WTC11 (cell line): Measurements from ENCODE around the gene RFX7. TPM values are rescaled to one million over a fixed set of nuclear protein-coding genes. Genes with fewer than 3 reads are reported as not detected.
A peak's percentile ranks its signal among the peaks of the same experiment; 100 is the strongest.

Source experiments
- ATAC-seq: fragments of 200-7000 bp; cut with Tn5 transposase; 2 replicates; pipeline ENCODE4 v1.10.0; 2021; ENCODE audit warnings: mild to moderate bottlenecking, moderate library complexity
- CTCF ChIA-PET: fragments of 300-600 bp; sonication (Branson Sonifier 250); formaldehyde crosslinking; loops from one replicate; lab custom pipeline; 2021; ENCODE audit warnings: antibody characterized with exemption; lab: Charles Lee
- POLR2A ChIA-PET: fragments of 350-600 bp; sonication (Branson Sonifier 250); formaldehyde crosslinking; loops from one replicate; lab custom pipeline; 2021; ENCODE audit warnings: antibody characterized with exemption; lab: Charles Lee
- DNase-seq: peaks from one replicate; pipeline ENCODE4 v3.0.0; 2021; ENCODE audit warnings: low spot score
- H3K27ac Mint-ChIP-seq: 2 replicates; pipeline ENCODE4 v1.8.0; 2021; ENCODE audit warnings: mixed read lengths
- H3K27me3 Mint-ChIP-seq: 2 replicates; pipeline ENCODE4 v1.8.0; 2021; ENCODE audit warnings: low read depth, mild to moderate bottlenecking, moderate library complexity, mixed read lengths
- H3K36me3 Mint-ChIP-seq: 2 replicates; pipeline ENCODE4 v1.8.0; 2021; ENCODE audit warnings: mixed read lengths
- H3K4me1 Mint-ChIP-seq: 2 replicates; pipeline ENCODE4 v1.8.0; 2022; ENCODE audit warnings: mixed read lengths
- H3K4me3 Mint-ChIP-seq: 2 replicates; pipeline ENCODE4 v1.8.0; 2021; ENCODE audit warnings: mild to moderate bottlenecking, moderate library complexity, mixed read lengths
- H3K9me3 Mint-ChIP-seq: 2 replicates; pipeline ENCODE4 v1.8.0; 2021; ENCODE audit warnings: mixed read lengths
- ELF4 ChIP-seq: sonication (generic); formaldehyde crosslinking; IDR thresholded peaks from 2 replicates; pipeline ENCODE4 v1.8.1; 2022; ENCODE audit warnings: low read depth, mild to moderate bottlenecking, moderate library complexity, missing genetic modification reagents
- ERG ChIP-seq: fragments of 250-450 bp; sonication (Bioruptor Pico); IDR thresholded peaks from 2 replicates; pipeline ENCODE4 v1.8.0; 2021; ENCODE audit warnings: mild to moderate bottlenecking
- ESRRA ChIP-seq: sonication (generic); formaldehyde crosslinking; IDR thresholded peaks from 2 replicates; pipeline ENCODE4 v1.8.1; 2022; ENCODE audit warnings: mild to moderate bottlenecking, missing genetic modification reagents, borderline replicate concordance
- FOXP1 ChIP-seq: sonication (generic); formaldehyde crosslinking; IDR thresholded peaks from 2 replicates; pipeline ENCODE4 v1.8.0; 2022; ENCODE audit warnings: missing genetic modification reagents, mild to moderate bottlenecking, moderate library complexity, borderline replicate concordance
- GTF2I ChIP-seq: fragments of 250-450 bp; sonication (Bioruptor Pico); conservative IDR thresholded peaks from 2 replicates; pipeline ENCODE4 v1.4.0; 2021; ENCODE audit warnings: mild to moderate bottlenecking
- IRF1 ChIP-seq: sonication (generic); formaldehyde crosslinking; IDR thresholded peaks from 2 replicates; pipeline ENCODE4 v1.8.0; 2023; ENCODE audit warnings: missing genetic modification reagents
- KAT7 ChIP-seq: sonication (generic); formaldehyde crosslinking; IDR thresholded peaks from 2 replicates; pipeline ENCODE4 v1.8.1; 2023; ENCODE audit warnings: missing genetic modification reagents, mild to moderate bottlenecking, borderline replicate concordance
- NR2C2 ChIP-seq: sonication (generic); formaldehyde crosslinking; IDR thresholded peaks from 2 replicates; pipeline ENCODE4 v1.8.0; 2022; ENCODE audit warnings: mild to moderate bottlenecking, missing genetic modification reagents
- PRRX2 ChIP-seq: fragments of 250-450 bp; sonication (Bioruptor Pico); IDR thresholded peaks from 2 replicates; pipeline ENCODE4 v1.8.0; 2021; ENCODE audit warnings: mild to moderate bottlenecking
- TCF7 ChIP-seq: sonication (generic); formaldehyde crosslinking; IDR thresholded peaks from 2 replicates; pipeline ENCODE4 v1.8.0; 2022; ENCODE audit warnings: mild to moderate bottlenecking, low read depth, missing genetic modification reagents, moderate library complexity
- TEAD1 ChIP-seq: sonication (generic); formaldehyde crosslinking; IDR thresholded peaks from 2 replicates; pipeline ENCODE4 v1.8.0; 2022; ENCODE audit warnings: mild to moderate bottlenecking, missing genetic modification reagents
- USF1 ChIP-seq: sonication (generic); formaldehyde crosslinking; IDR thresholded peaks from 2 replicates; pipeline ENCODE4 v1.8.0; 2022; ENCODE audit warnings: mild to moderate bottlenecking, missing genetic modification reagents
- USF2 ChIP-seq: sonication (generic); formaldehyde crosslinking; IDR thresholded peaks from 2 replicates; pipeline ENCODE4 v1.8.1; 2023; ENCODE audit warnings: mild to moderate bottlenecking, missing genetic modification reagents, moderate library complexity
- ZMAT4 ChIP-seq: fragments of 250-450 bp; sonication (Bioruptor Pico); IDR thresholded peaks from 2 replicates; pipeline ENCODE4 v1.9.0; 2021; ENCODE audit warnings: mild to moderate bottlenecking
- ZNF121 ChIP-seq: sonication (generic); formaldehyde crosslinking; IDR thresholded peaks from 2 replicates; pipeline ENCODE4 v1.8.0; 2023; ENCODE audit warnings: missing genetic modification reagents
- ZNF263 ChIP-seq: sonication (generic); formaldehyde crosslinking; IDR thresholded peaks from 2 replicates; pipeline ENCODE4 v1.8.1; 2022; ENCODE audit warnings: low read depth, mild to moderate bottlenecking, moderate library complexity, missing genetic modification reagents
- ZNF281 ChIP-seq: sonication (generic); formaldehyde crosslinking; IDR thresholded peaks from 2 replicates; pipeline ENCODE4 v1.8.0; 2023; ENCODE audit warnings: mild to moderate bottlenecking, missing genetic modification reagents
- ZNF416 ChIP-seq: fragments of 250-450 bp; sonication (Bioruptor Pico); IDR thresholded peaks from 2 replicates; pipeline ENCODE4 v1.9.0; 2021; ENCODE audit warnings: mild to moderate bottlenecking, inconsistent platforms
- ZNF423 ChIP-seq: fragments of 250-450 bp; sonication (Bioruptor Pico); IDR thresholded peaks from 2 replicates; pipeline ENCODE4 v2.1.2; 2022; ENCODE audit warnings: mild to moderate bottlenecking, moderate library complexity
- ZNF425 ChIP-seq: fragments of 250-450 bp; sonication (Bioruptor Pico); conservative IDR thresholded peaks from 2 replicates; pipeline ENCODE4 v1.9.0; 2021; ENCODE audit warnings: mild to moderate bottlenecking
- total RNA-seq: library from RNA; stranded (reverse); gene quantifications from 3 replicates; pipeline ENCODE4 v1.2.3, GENCODE V29; 2021

The RFX7 gene
- total RNA-seq, 1 experiment from 2014 or later, result 36.0 TPM

GRCh38 chr15:56217341-56217740, 26.3 kb downstream of the RFX7 start (continued):
- TF ChIP-seq ESRRA (CRISPR knock-in tag) (no peak), ZNF416 (no peak), TEAD1 (CRISPR knock-in tag) (no peak), KAT7 (CRISPR knock-in tag) (no peak)
- TF ChIP-seq, all 79 proteins: peak for 0

- no peak overlapping the region for H3K4me3 Mint-ChIP-seq
- peaks cover 26% of the 10 kb centered on the region for H3K9me3 Mint-ChIP-seq
- ATAC-seq (peak; percentile 80), DNase-seq (no peak)
- peaks cover 32% of the 10 kb centered on the region for H3K4me1 Mint-ChIP-seq
- TF ChIP-seq FOXP1 (CRISPR knock-in tag), result no peak
- TF ChIP-seq USF1, result no peak
- no peak for TF ChIP-seq TCF7 (CRISPR knock-in tag)
- TF ChIP-seq ZNF425, result no peak
- TF ChIP-seq ERG (CRISPR knock-in tag), result no peak
- TF ChIP-seq ZNF263 (CRISPR knock-in tag), result no peak
- TF ChIP-seq PRRX2 (CRISPR knock-in tag), result no peak
- TF ChIP-seq ELF4 (CRISPR knock-in tag), result no peak
- TF ChIP-seq ZMAT4 (CRISPR knock-in tag), result no peak
- TF ChIP-seq ZNF121 (CRISPR knock-in tag), result no peak
- TF ChIP-seq NR2C2 (CRISPR knock-in tag), result no peak
- TF ChIP-seq ZNF281 (CRISPR knock-in tag), result no peak
- TF ChIP-seq IRF1 (CRISPR knock-in tag), result no peak
- TF ChIP-seq ZNF423 (CRISPR knock-in tag), result no peak
- TF ChIP-seq GTF2I (CRISPR knock-in tag), result no peak
- no peak for TF ChIP-seq USF2
- peaks cover 33% of the 10 kb centered on the region for H3K36me3 Mint-ChIP-seq
- H3K27ac Mint-ChIP-seq, result peak overlapping the region; percentile 71; the same call in 1 of the 2 replicates
- POLR2A ChIA-PET, result no interaction called here
- H3K27me3 Mint-ChIP-seq, result no peaks in the 10 kb centered on the region
- CTCF ChIA-PET, result no interaction called here
Measured at GRCh38 chr15:56215769-56216168, 27.9 kb downstream of the RFX7 start.
